ENCODE data around the gene SHISA7.

Gene SHISA7

DNA sequence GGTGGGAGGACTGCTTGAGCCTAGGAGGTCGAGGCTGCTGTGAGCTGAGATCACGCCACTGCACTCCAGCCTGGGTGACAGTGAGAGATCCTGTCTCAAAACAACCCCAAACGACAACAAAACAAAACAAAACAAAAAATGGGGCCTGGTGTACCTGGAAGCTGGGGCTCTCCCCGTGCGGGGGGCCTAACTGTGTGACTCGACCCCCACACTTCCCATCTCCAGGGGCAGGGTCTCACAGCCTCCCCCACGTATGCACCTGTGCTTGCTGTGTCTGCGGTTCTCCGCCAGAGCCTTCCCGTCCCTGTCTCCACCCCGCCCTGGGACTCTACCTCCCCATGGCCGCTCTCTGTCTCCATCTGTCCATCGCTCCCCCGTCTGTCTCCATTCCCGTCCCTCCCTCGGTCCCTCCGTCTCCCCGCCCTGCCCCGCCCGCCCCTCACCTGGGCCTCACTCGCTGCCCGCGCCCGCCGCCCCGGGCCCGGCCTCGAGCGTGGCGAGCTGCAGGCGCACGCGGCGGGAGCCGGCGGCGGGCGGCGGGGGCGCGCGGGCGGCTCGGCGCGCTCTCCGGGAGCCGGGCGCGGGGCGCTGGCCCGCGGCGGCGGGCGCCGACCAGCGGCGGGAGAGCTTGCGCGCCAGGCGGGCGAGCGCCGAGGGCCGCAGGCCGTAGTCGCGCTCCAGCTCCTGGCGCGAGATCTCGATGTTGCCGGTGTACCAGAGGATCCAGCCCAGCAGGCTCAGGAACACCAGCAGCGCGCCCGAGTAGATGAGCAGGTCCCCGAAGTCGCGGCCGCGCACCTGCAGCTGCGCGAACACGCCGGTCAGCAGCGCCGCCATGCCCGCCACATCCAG, 59.6 kb downstream of the SHISA7 start (continued):
- no peak for TF ChIP-seq ZNF639 (tag by site-specific recombination; IDR thresholded peaks at IDR 0.05)
- TF ChIP-seq ZNF521 (tag by site-specific recombination; IDR thresholded peaks at IDR 0.05): no peak
- no peak for TF ChIP-seq ZNF10 (tag by site-specific recombination; IDR thresholded peaks at IDR 0.05)
- TF ChIP-seq ZNF311 (tag by site-specific recombination; IDR thresholded peaks at IDR 0.05; ENCODE audit: borderline replicate concordance): no peak

- H3K4me1 ChIP-seq (ENCODE audit: control insufficient read depth, insufficient read depth, low read length): peaks cover 11% of the 10 kb centered on the region
- CTCF ChIA-PET: interaction anchor here (0.9 to 3.2 kb wide), 2 partner anchors 80 to 91 kb away, joined by 3 to 16 read pairs; no protein-coding TSS in a partner anchor
- H3K9me3 ChIP-seq (ENCODE audit: control insufficient read depth, insufficient read depth, low read depth, low read length): no peaks in the 10 kb centered on the region
- peaks cover 0 to 14% of the 10 kb centered on the region in 2 experiments; a peak in 1 of 3 replicates for H3K36me3 ChIP-seq (ENCODE audit: control insufficient read depth in 2 of 2, insufficient read depth in 1 of 2, low read length in 2 of 2)
- POLR2A ChIA-PET: interaction anchor here (0.6 to 2.0 kb wide), 6 partner anchors 10 to 44 kb away, joined by 3 to 15 read pairs (median 6); partner anchors contain the start of genes KMT5C and UBE2S
- no peak overlapping the region for H3K4me3 ChIP-seq (ENCODE audit: low read depth, low read length)
- no peak overlapping the region for H3K27ac ChIP-seq (ENCODE audit: extremely low read depth, low read depth, low read length)
- TF ChIP-seq ZNF394 (tag by site-specific recombination; IDR thresholded peaks at IDR 0.05; ENCODE audit: borderline replicate concordance) (peak; percentile 57; the same call in 1 of the 2 replicates), ZNF16 (tag by site-specific recombination; IDR thresholded peaks at IDR 0.05; ENCODE audit: low read depth) (peak; percentile 72; the same call in 1 of the 2 replicates), ZNF133 (tag by site-specific recombination; IDR thresholded peaks at IDR 0.05) (peak; percentile 98), GFI1B (tag by site-specific recombination; IDR thresholded peaks at IDR 0.05) (no peak)
Observed at GRCh38 chr19:55382522-55383054, 60.5 kb downstream of the SHISA7 start.

DNA sequence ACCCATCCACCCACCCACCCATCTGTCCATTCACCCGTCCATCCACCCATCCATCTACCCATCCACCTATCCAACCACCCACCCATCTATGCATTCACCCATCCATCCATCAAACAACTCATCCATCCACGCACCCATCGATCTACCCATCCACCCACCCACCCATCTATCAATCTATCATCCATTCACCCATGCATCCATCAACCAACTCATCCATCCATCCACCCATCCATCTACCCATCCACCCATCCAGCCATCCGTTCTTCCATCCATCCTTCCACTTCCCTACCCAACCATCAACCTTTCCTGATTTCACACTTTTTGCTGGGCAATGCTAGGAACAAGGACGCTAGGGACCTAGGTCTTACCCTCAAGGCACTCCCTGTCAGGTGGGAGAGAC, 61.1 kb downstream of the SHISA7 start:
- H3K4me3 ChIP-seq (ENCODE audit: low read depth, low read length): no peak overlapping the region
- peaks cover 7% of the 10 kb centered on the region for H3K4me1 ChIP-seq (ENCODE audit: control insufficient read depth, insufficient read depth, low read length)
- no peak overlapping the region for H3K27ac ChIP-seq (ENCODE audit: extremely low read depth, low read depth, low read length)
- POLR2A ChIA-PET: interaction anchor here (0.6 to 2.0 kb wide), 3 partner anchors 9 to 43 kb away, joined by 6 to 12 read pairs (median 6); partner anchors contain the start of gene KMT5C
- no peaks in the 10 kb centered on the region for H3K9me3 ChIP-seq (ENCODE audit: control insufficient read depth, insufficient read depth, low read depth, low read length)
- peaks cover 0 to 8% of the 10 kb centered on the region in 2 experiments; a peak in 1 of 3 replicates for H3K36me3 ChIP-seq (ENCODE audit: control insufficient read depth in 2 of 2, insufficient read depth in 1 of 2, low read length in 2 of 2)
- CTCF ChIA-PET: interaction anchor here (0.9 to 3.2 kb wide), 2 partner anchors 80 to 90 kb away, joined by 3 to 16 read pairs; no protein-coding TSS in a partner anchor
- no peak for TF ChIP-seq BCL6B (tag by site-specific recombination; IDR thresholded peaks at IDR 0.05)
- no peak for TF ChIP-seq ZNF416 (tag by site-specific recombination; IDR thresholded peaks at IDR 0.05)
- TF ChIP-seq ZNF248 (tag by site-specific recombination; IDR thresholded peaks at IDR 0.05): peak; percentile 66; the same call in 1 of the 2 replicates
- peak; percentile 77 for TF ChIP-seq EGR2 (tag by site-specific recombination; IDR thresholded peaks at IDR 0.05; ENCODE audit: low read depth)
- no peak for TF ChIP-seq ZNF221 (tag by site-specific recombination; IDR thresholded peaks at IDR 0.05; ENCODE audit: borderline replicate concordance)
- no peak for TF ChIP-seq ZBTB1 (tag by site-specific recombination; IDR thresholded peaks at IDR 0.05)
- TF ChIP-seq ZNF148 (tag by site-specific recombination; IDR thresholded peaks at IDR 0.05; ENCODE audit: borderline replicate concordance): 0 out of 2 replicates have a peak, but pooled peaks have one; percentile 14
- no peak for TF ChIP-seq ZNF555 (tag by site-specific recombination; conservative IDR thresholded peaks at IDR 0.05)
- no peak for TF ChIP-seq ZNF292 (tag by site-specific recombination; IDR thresholded peaks at IDR 0.05; ENCODE audit: borderline replicate concordance, low read depth)
- TF ChIP-seq, protein P1, sequence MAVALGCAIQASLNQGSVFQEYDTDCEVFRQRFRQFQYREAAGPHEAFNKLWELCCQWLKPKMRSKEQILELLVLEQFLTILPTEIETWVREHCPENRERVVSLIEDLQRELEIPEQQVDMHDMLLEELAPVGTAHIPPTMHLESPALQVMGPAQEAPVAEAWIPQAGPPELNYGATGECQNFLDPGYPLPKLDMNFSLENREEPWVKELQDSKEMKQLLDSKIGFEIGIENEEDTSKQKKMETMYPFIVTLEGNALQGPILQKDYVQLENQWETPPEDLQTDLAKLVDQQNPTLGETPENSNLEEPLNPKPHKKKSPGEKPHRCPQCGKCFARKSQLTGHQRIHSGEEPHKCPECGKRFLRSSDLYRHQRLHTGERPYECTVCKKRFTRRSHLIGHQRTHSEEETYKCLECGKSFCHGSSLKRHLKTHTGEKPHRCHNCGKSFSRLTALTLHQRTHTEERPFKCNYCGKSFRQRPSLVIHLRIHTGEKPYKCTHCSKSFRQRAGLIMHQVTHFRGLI (tag by site-specific recombination; IDR thresholded peaks at IDR 0.05): no peak
- TF ChIP-seq ZBTB48 (tag by site-specific recombination; IDR thresholded peaks at IDR 0.05): no peak
- no peak for TF ChIP-seq SP7 (tag by site-specific recombination; IDR thresholded peaks at IDR 0.05)
- TF ChIP-seq KLF1 (tag by site-specific recombination; IDR thresholded peaks at IDR 0.05): no peak
- 0 out of 2 replicates have a peak, but pooled peaks have one; percentile 26 for TF ChIP-seq ZFHX2 (tag by site-specific recombination; conservative IDR thresholded peaks at IDR 0.05)
- TF ChIP-seq ZBTB17 (tag by site-specific recombination; IDR thresholded peaks at IDR 0.05): peak; percentile 46; the same call in 1 of the 2 replicates
